HFF-Myc (cell line): ENCODE data around the gene BIRC7.
"Not testable (repeated sequence)": the region's sequence is repeated elsewhere in the genome, so short reads cannot be mapped to it uniquely, and the experiment has no call there.

Experiments
- DNase-seq: peaks from one replicate; pipeline ENCODE4 v3.0.0-alpha.2; 2011; ENCODE audit warnings: low read depth; ENCODE audit errors: extremely low read depth
- H3K4me3 ChIP-seq: replicated peaks from 2 replicates; pipeline ENCODE4 v1.5.1; 2011; ENCODE audit warnings: low read depth, mild to moderate bottlenecking, control low read depth, low read length
- TF ChIP-seq, protein P1 (sequence below): IDR thresholded peaks from 2 replicates; pipeline ENCODE4 v1.5.1; 2012; ENCODE audit warnings: mild to moderate bottlenecking, low read depth, low read length, control low read depth; ENCODE audit errors: missing control alignments

The BIRC7 gene

GRCh38 chr20:63244468-63244867 lies 8.8 kb downstream of the BIRC7 start:
- H3K4me3 ChIP-seq, result no peak overlapping the region
- TF ChIP-seq, protein P1, sequence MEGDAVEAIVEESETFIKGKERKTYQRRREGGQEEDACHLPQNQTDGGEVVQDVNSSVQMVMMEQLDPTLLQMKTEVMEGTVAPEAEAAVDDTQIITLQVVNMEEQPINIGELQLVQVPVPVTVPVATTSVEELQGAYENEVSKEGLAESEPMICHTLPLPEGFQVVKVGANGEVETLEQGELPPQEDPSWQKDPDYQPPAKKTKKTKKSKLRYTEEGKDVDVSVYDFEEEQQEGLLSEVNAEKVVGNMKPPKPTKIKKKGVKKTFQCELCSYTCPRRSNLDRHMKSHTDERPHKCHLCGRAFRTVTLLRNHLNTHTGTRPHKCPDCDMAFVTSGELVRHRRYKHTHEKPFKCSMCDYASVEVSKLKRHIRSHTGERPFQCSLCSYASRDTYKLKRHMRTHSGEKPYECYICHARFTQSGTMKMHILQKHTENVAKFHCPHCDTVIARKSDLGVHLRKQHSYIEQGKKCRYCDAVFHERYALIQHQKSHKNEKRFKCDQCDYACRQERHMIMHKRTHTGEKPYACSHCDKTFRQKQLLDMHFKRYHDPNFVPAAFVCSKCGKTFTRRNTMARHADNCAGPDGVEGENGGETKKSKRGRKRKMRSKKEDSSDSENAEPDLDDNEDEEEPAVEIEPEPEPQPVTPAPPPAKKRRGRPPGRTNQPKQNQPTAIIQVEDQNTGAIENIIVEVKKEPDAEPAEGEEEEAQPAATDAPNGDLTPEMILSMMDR, result no peak
- no peak for DNase-seq

DNA sequence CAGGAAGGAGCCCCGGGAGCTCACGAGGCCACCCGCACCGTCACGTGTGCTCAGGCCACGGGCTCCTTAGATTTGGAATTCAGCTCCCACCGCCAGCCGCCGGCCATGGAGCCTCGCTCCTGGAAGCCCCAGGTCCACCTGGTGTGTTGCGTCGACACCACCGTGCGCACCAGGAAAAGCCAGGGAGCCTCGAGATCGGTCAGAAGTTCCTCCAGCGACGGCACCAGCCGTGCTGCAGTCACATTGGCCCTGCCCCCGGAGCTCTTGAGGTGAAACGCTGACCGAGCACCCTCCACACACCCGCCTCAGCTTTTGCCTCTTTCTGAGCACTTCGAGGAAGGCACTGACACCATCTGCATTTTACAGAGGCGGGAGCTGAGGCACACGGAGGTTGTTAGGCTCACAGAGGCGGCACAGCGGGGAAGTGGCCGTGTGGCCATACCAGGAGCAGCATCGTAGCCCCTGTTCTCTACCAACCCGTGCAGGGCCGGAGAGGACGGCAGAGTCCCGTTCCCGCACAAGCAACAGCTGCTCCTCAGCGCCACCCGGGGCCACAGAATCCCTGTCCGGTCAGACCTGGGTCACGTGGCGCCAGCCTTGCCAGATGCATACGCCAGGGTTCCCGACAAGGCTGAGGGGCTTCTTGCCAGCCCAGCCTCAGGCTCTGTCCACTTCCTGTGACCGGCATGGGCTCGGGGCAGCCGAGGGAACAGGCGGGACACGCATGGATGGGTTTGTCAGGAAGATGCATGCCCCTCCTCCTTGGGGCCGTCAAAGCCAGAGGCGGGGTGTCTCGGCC lies 11.0 kb downstream of the BIRC7 start:
- DNase-seq, result no peak
- TF ChIP-seq, protein P1, result no peak
- H3K4me3 ChIP-seq, result no peak overlapping the region

DNA sequence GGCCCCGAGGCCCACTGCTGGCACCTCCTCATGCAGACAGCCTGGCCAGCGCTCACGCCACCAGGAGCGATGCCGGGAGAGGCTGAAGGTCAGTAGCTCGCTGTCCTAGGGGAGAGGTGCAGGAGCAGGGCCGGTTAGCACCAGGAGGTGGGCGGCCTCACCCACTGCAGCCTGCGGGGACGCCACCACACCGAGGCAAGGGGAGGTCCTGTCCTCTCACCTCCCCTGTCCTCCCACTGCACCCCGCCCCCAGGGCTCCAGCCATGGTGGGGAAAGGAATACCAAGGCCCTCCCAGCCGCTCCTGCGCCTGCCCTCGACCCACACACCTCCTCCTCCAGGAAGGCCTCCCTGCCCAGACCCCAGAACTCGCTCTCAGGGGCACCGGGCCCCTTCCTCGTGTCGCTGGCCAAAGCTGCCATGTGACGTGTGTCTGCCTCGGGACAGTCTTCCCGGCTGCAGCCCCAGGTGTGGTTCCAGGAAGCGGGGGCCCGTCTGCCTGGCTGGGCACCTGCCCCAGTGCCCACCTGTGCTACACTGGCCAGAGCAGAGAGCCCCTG lies 12.0 kb downstream of the BIRC7 start:
- TF ChIP-seq, protein P1, result no peak
- DNase-seq, result no peak
- no peak overlapping the region for H3K4me3 ChIP-seq

- TF ChIP-seq, protein P1, result no peak
- no peak overlapping the region for H3K4me3 ChIP-seq
- DNase-seq, result no peak
Measured at GRCh38 chr20:63248835-63249591, 13.3 kb downstream of the BIRC7 start.

DNA sequence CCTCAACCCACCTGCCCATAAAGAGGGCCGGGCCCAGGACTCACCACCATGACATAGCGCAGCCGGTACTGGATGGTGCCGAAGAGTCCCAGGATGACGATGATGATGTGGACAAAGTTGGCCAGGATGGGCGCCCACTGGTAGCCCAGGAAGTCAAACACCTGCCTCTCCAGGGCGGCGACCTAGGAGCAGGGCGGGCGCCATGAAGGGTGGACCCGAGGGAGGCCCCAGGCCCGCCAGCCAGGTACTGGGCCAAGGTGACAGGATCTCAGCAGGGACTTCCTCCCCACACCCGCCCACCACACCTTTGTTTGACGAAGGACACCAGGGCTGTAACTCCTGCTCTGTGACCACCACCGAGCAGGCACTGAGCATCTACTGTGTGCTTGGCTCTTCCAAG lies 14.2 kb downstream of the BIRC7 start:
- TF ChIP-seq, protein P1, result no peak
- H3K4me3 ChIP-seq, result no peak overlapping the region

GRCh38 chr20:63251350-63251749 lies 15.6 kb downstream of the BIRC7 start:
- not testable (repeated sequence) for DNase-seq, H3K4me3 ChIP-seq
- TF ChIP-seq, protein P1, result peak; percentile 22

More for the DNA sequence above, 14.2 kb downstream of the BIRC7 start:
- DNase-seq, result no peak
